H54 (cell line): ENCODE results near the gene COA5.

Source experiments
- DNase-seq: peaks from one replicate; pipeline ENCODE4 v3.0.0; 2011; ENCODE audit warnings: low spot score, mixed read lengths; ENCODE audit not compliant: insufficient read length
- FAIRE-seq: peaks from 3 replicates; lab custom pipeline; 2011; peaks lifted over from hg19 to GRCh38; lab: Jason Lieb, UNC
- POLR2A ChIP-seq: IDR thresholded peaks from 2 replicates; pipeline ENCODE4 v1.6.1; 2011; ENCODE audit warnings: low read depth, mild to moderate bottlenecking, low read length

Gene COA5

GRCh38 chr2:98588880-98589431, 19.4 kb downstream of the COA5 start:
- FAIRE-seq, result no peak
- no peak for TF ChIP-seq POLR2A
- no peak for DNase-seq

DNA sequence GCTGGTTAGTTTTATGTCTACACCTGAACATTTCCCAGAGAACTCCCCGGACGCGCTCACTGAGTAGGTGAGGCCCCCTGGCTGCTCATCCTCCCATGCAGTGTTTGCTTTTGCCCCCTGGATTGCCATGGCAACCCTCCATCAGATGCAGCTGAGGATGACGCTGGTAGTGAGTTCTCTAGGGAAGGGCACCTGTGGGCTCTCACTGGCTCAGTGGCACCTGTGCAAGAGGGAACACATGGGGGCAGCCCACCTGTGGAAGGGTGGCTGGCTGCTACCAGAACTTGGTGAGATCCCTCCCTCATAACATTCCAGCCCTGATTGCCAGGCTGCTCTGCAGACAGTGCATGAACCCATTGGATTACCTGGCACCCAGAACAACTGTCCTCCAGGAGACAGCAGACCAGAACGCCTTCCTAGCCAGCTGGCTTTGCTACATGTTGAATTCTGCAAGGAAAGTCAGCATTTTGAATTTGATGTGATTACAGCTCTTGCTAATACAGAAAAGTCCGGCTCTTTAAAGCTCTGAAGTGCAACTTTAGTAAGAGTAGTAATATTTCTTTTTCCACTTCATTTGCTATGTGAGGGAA, 21.7 kb downstream of the COA5 start:
- TF ChIP-seq POLR2A, result no peak
- no peak for FAIRE-seq
- DNase-seq, result no peak

DNA sequence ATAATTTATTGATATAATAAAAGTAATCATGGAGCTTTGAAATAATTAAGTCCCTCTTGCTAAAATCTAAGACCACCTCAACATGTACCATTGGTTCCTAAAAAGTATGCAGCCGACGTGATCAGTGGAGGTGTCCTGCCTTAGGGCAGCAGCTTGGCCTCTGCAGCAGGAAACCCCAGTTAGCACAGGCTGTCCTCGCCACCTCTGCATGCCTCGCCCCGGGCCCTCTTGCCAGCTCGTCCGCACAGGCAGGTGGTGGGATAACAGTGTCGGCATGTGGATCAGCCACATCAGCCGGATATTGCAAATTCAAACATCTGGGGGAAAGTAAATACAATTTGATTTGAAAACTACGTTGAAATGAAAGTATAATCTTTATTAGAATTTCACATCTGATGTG, 22.9 kb downstream of the COA5 start:
- FAIRE-seq (no peak), DNase-seq (no peak)
- TF ChIP-seq POLR2A, result no peak

- DNase-seq, result no peak
Measured at GRCh38 chr2:98583816-98584618, 24.3 kb downstream of the COA5 start.

DNA sequence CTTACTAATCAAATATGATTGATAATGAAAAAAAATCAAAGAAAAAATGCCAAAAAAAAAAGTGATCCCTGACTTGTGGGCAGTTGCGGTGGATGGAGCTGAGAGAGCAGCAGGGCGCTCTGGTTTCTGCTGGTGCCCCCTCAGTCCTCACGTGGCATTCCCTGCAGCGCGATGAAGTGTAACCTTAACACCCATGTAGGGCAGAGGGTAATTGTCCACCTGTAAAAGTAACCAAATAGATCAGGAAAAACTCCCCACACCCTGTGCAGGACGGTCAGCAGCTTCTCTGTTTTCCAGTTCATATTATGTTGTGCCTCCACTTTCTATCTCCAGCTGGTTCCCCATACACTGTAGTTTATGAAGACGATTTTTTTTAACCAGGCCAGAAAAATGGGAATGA, 25.0 kb downstream of the COA5 start:
- FAIRE-seq, result no peak
- TF ChIP-seq POLR2A, result no peak

More at GRCh38 chr2:98583816-98584618, 24.3 kb downstream of the COA5 start:
- FAIRE-seq, result no peak
- no peak for TF ChIP-seq POLR2A

DNA sequence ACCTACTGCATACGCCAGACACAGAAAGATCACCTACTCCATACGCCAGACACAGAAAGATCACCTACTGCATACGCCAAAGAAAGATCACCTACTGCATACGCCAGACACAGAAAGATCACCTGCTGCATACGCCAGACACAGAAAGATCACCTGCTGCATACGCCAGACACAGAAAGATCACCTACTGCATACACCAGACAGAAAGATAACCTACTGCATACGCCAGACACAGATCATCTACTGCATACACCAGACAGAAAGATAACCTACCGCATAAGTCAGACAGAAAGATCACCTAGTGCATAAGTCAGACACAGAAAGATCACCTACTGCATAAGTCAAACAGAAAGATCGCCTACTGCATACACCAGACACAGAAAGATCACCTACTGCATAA, 25.8 kb downstream of the COA5 start:
- FAIRE-seq (no peak), DNase-seq (no peak)
- TF ChIP-seq POLR2A, result no peak

More for the DNA sequence above, 25.0 kb downstream of the COA5 start:
- no peak for DNase-seq

DNA sequence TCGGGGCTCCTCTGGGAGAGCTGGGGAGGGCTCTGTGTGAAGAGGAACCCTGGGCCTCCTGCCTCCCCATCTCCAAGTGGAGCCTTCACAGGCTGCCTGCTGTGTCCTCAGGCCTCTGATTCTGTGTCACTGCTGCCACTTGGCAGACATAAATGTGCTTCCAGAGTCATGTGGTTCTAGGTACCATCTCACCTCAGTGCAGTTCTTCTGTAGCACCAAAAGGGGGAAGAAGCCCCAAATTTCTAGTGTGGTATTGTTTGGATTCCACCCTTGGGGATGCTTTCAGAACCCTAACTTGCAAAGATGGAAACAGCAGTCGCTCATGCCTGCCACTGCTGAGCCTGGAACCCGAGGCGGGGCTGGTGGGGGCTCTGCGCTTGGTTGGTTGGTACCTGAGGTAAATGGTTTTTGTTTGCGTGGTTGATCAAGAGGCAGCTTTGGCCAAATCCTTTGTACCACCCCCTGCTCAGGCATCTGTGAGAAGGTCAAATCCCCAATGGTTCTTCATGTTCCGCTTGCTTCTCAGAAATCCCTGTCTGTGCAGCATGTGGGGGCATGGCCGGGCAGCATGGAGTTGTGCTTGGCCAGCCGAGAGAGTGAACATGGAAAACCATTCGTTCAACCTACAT, 27.5 kb downstream of the COA5 start:
- TF ChIP-seq POLR2A, result no peak
- DNase-seq (no peak), FAIRE-seq (no peak)

- DNase-seq, result no peak
- no peak for TF ChIP-seq POLR2A
- FAIRE-seq, result no peak
Measured at GRCh38 chr2:98579926-98580325, 28.4 kb downstream of the COA5 start.

DNA sequence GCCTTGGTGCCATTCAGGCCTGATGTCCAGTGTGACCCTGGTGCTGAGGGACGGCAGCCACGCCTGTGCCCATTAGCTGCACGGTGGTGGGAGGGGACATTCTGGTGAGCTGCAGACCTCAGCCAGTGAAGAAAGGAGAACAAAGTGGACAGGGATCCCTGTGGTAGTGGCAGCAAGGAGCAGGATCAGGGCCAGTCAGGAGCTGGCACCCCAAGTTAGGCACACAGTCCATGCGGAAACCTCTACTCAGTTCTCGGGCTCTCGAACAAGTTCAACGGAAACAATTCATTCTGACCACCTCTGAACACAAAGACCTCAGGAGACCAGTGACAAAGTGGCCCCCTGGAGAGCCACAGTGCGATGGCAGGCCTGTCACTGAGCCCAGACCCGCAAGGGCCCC, 30.1 kb downstream of the COA5 start:
- no peak for DNase-seq
- no peak for FAIRE-seq
- TF ChIP-seq POLR2A, result no peak

DNA sequence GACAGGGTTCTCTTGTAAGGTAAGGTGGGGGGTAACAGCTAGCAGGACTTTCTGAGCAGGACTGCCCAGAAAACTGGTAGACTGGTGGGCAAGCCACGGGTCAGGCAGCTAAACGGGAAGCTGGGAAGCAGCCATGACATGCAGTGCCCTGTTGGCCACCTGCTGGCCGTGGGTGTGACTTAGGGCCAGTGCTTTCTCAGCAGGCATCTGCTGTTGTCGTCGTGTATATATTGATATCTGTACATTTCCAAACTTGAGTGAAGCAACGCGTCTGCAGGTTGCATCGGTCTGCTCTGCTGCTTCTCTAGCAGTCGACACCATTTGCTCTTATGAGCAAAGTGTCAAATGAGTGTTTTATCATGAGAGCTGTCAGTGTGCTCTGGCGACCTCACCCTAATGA, 31.0 kb downstream of the COA5 start:
- FAIRE-seq (no peak), DNase-seq (no peak)
- TF ChIP-seq POLR2A, result no peak

GRCh38 chr2:98576666-98577312, 31.5 kb downstream of the COA5 start:
- no peak for FAIRE-seq
- no peak for DNase-seq
- no peak for TF ChIP-seq POLR2A

- DNase-seq (no peak), FAIRE-seq (no peak)
- TF ChIP-seq POLR2A, result no peak
Measured at GRCh38 chr2:98573426-98573825, 34.9 kb downstream of the COA5 start.

- DNase-seq (no peak), FAIRE-seq (no peak)
- no peak for TF ChIP-seq POLR2A
Measured at GRCh38 chr2:98572676-98573075, 35.6 kb downstream of the COA5 start.

DNA sequence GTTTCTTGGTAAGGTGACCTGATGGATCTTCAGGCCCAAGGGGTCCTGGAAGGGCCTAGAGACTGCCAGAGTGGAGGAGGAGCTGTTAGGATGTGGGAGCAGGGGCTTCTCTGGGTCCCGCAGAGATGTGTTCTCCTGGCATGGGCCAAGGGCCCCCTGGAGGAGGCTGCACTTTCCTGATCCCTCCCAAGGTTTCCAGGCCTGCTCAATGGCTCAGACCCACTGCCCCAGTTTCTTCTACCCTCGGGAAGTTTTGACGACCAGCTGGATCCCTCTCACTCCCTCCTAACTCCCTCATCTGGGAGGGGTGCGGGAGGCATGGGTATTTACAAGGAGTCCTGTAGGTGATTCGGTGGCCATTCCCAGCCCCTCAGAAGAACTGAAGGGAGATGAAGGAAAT, 36.1 kb downstream of the COA5 start:
- FAIRE-seq (no peak), DNase-seq (no peak)
- no peak for TF ChIP-seq POLR2A

GRCh38 chr2:98571796-98572195, 36.5 kb downstream of the COA5 start:
- FAIRE-seq, result no peak

More at GRCh38 chr2:98571796-98572195, 36.5 kb downstream of the COA5 start:
- no peak for TF ChIP-seq POLR2A
- no peak for DNase-seq
